Hematopoietic multipotent progenitor cell (in vitro differentiated cells): ENCODE data around the gene TMEM132C. TPM values are rescaled to one million over a fixed set of nuclear protein-coding genes. Genes with fewer than 3 reads are reported as not detected.
"Not testable (repeated sequence)": the region's sequence is repeated elsewhere in the genome, so short reads cannot be mapped to it uniquely, and the experiment has no call there.

Experiments used
- DNase-seq, 3 donors: peaks; one replicate each; pipeline ENCODE4 v3.0.0-alpha.2; 2011 to 2015; ENCODE audit warnings: low read depth in 2 of 3, low spot score in 2 of 3
- total RNA-seq: library from RNA; depleted of rRNA; stranded (reverse); fragments of >200 nt; gene quantifications from one replicate; pipeline ENCODE4 v1.2.3, GENCODE V29; 2012

The TMEM132C gene
- total RNA-seq, 1 donor: under 0.01 TPM

DNA sequence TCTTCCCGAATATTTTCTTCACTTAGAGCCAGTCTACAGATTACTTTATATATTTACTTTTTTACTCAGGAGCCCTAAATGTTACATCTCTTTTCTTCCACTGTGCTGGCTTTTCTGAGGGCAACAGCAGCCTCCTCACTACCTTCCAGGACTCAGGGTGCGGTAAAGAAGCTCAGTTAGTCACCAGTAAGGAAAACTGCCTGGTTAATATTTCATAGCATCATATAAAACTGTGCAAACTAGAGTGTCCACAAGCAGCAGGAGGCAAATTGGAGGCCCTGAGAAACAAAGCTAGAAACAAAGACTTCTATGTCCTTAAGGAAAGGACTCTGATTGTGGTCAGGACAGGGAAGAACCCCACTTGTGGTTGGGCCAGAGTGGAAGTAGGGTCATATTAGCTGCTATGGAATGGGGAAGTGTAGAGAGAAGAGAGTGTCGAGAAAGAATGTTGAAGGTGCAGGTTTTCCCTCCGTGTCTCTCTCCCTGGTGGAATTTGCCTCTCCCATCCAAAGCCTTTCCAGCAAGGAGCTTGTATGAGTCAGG is 336.7 kb downstream of the TMEM132C start:
- no peak for DNase-seq

DNA sequence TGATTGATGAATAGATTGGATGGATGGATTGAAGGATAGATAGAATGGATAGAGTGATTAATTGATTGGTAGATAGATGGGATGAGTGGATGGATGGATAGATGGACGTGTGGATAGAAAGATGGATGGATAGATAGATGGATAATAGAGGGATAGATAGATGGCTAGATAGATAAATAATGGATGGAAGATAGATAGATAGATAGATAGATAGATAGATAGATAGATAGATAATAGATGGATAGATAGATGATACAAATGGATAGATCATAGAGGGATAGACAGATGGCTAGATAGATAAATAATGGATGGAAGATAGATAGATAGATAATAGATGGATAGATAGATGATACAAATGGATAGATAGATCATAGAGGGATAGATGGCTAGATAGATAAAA is 337.2 kb downstream of the TMEM132C start:
- DNase-seq: not testable (repeated sequence)

DNA sequence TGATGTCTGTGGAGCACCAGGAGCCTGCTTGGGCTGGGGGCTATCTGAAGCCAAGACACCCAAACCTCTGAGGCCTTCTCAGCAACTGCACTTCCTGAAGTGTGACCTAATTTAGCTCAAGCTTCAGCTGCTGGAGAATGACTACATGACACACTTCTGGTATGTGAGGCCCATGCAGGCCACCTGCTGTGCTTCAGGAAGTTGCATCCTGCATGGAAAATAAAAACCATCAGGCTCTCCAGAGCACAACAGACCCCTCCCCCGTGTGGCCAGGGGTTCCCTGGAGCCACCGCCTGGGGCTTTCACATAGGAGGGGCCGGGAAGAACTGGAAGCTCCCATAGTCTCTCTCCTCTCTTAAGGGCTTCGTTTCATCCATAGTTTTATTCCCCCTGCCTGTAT is 339.1 kb downstream of the TMEM132C start:
- DNase-seq: no peak

DNA sequence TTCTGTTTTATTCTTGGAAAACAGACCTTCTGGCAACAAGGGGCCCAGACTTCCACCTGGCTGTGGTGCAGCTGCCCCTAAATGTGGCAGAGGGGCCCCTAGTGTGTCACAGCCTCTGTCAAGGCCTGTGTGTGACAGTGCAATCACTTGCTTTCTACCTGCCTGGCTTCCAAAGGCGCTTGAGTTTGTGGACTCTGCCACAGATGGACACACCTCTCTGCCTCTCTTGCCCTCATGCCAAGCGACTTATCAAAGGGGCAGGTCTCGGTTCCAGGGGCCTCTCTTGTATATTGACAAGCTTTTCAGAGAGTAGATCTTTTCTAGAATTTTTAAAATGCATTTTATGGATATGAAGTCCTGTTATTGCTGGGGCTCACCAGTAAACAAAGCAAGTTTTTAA is 339.6 kb downstream of the TMEM132C start:
- no peak for DNase-seq

DNA sequence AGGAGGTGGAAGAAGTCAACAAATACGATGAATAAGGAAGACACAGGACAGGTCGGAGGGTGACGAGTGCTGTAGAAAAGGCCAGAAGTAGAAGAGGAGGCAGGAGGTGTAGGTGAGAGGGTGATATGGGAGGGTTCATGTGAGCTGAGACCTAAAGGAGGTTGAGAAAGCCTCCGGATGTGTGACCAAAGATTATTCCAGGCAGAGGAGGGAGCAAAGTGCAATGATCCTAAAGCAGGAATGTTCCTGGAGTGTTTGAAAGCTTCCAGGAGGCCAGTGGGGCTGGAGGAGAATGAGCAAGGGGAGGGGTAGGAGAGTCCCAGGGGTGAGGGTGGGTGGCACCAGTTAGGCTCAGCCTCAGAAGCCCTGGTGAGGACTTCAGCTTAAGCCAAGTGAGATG is 340.0 kb downstream of the TMEM132C start:
- DNase-seq: no peak

DNA sequence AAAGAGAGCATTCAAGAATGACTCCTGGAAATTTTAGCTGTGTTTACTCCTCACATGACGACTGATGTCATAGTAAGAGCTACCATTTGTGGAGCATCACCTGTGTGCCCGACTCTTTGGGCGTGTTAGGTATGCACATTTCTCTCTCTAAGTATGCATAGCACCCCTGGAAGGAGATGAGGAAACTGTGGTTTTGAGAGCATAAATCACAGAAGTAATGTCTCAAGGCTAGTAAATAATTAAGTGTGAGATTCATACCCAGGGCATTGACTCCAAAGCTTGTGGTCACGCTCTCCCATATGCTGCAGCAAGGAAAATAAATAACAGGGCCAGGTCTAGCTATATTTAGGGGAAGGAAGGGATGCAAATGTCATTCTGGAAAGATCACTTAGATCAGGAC is 340.7 kb downstream of the TMEM132C start:
- no peak for DNase-seq

DNA sequence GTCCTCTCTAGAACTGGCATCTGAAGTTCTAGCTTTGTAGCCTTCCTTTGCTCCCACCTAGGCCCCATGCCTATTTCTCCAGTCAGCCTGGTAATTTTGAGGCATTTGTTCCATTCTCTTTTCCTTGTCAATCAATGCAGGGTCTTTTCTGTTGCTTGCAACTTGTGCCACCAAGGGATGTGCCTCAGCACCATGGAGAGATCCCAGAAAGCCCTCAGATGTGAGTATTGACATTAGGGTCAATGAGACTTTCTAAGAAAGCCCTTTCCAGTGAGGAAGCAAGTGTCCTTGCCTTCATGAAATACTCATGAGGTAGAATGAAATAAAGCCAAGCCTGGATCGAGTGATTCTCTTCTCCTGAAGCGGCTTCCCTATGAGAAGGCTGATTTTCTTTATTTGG is 342.9 kb downstream of the TMEM132C start:
- DNase-seq: no peak

DNA sequence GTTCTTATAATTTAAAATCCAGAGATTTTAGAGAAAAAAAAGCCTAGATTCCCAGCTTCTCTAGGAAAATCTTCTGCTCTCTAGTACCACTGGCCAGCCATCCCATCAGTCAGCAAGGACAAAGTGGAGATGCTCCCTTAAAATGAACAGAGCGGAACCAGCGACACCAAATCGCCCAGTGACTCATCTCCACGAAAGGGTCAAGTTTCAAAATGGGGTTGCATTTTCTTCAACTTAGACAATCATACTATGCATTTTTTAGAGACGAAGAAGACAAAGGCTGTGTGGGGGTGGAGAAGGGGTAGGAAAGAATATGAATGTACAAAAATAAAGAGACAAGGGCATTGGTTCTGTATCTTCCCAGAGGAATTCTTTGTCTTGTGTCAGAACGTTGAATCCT is 344.8 kb downstream of the TMEM132C start:
- no peak for DNase-seq

DNA sequence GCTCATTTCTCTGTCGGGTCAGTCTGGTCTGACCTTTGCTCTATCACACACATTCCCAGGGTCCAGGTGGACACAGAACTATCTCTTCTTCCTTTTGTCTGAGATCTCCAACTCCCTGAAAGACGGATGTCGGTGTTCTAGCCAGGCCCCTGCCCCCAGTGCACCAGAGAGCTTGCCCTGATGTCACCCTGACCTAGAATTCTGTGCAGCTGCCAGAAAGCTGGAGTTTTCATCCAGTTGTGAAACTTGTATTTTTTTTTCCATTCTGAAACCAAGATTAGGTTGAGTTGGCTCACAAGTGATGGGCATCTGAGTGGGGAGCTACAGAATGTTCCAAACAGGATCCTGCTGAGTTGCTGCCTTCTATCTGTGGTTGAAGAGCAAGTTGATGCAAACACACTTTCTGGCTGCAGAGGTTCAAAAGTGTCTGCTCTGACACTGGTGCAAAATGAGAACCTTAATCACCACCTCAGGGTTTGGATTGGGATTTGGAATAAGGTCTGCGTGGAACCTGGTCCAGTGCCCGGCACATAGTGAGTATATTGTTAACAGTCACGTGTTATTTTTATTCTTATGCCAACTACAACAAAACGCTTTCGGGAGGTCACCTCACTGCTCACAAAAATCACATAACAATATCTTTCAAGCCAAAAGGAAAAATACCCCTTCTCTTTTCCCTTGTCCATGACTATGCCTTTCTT is 345.3 kb downstream of the TMEM132C start:
- no peak for DNase-seq

DNA sequence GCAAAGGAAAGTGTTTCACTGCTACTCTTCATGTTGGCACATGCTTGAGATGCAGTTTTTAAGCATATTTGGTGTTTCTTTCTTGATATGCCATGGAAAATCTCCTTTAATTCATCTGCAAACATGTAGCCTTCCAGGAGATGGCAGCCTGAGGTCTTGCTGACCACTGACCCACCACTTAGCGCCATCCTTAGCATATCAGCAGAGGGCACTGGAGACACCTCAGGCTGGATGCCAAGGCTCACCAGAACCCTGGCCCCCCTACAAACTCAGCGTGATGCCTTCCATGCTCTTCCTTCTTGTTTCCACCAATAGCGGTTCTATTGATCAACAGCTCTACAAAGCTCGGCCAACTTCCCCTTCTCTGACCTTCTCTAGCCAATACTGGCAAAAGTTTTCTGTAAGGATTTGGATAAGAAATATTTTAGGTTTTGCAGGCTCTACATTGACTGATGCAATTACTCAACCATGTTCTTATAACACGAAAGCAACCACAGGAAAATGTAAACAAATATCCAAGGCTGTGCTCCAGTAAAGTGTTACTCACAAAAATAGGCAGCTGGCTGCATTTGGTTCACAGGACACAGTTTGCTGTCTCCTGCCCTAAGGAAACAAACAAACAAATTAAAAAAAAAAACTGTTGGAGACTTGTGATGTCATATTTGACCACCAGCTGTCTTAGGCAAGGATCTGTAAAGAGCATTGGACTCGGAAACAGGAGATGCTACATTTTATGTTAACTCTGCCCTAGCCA is 347.0 kb downstream of the TMEM132C start:
- no peak for DNase-seq

DNA sequence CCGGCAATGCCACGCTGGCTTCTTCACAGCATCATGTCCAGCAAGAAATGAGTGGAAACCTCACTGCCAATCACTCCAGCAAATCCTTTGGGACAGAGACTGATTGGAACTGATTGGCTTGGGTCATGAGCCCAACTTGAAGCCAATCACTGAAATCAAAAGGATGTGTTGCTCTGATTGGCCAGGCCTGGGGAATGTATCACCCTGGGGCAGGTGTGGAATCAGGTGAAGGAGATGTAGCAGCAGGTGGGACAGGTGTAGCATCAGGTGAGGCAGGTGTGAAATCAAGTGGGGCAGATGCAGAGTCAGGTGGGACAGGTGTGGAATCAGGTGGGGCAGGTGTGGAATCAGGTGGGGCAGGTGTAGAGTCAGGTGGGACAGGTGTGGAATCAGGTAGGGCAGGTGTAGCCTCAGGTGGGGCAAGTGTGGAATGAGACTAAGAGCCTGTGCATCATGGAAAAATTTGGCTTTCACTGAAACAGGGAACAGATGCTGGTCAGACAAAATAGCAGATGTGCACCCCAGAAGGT is 350.4 kb downstream of the TMEM132C start:
- DNase-seq: no peak

DNA sequence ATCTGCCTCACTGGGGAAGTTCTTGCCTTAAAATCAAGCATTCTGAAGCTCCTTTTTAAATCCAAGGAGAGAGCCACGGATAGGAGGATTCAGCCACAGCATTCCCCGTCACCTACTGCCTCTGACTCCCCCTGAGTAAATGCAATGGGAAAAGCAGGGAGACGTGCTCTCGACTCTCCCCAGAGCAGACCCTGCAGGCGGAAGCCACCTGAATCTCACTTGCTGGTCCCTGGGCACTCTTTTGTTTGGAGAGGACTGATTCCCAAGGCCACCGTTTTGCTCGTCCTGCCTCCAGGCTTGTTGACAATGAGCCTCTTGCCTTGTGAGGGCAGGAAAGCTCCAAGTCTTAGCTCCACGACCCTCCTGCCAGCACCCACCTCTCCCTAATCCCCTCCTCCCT is 352.3 kb downstream of the TMEM132C start:
- DNase-seq: no peak

DNA sequence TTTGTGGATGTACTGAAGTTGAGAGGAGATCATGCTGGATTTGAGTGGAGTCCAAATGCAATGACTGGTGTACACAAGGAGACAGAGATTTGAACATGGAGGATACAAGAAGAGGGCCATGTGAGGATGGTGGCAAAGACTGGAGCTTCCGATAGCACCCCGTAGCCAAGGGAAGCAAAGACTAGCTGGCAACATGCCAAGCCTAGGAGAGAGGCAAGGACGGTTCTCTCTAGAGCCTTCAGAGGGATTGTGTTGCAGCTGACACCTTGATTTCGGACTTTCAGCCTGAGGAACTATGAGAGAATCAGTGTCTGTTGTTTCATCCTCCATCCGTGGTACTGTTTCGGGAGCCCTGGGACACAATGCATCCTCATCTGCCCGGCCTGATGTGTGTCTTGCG is 354.3 kb downstream of the TMEM132C start:
- no peak for DNase-seq

DNA sequence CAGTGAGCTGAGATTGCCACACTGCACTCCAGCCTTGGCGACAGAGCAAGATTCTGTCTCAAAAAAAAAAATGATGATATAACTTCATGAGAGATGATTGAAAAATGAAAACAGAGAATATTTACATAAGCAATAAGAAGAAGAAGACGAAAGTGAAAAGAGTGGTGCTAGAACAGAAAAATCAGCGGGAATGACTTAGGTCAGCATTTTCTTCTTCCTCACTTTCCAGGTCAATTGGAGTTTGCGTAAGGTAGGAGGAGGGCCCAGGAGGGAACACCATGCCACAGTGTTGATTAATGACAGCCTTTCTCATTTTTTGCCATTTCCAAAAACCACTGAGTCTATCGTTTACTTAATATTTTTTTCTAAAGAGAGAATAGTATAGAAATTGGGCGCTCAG is 356.8 kb downstream of the TMEM132C start:
- DNase-seq: no peak

DNA sequence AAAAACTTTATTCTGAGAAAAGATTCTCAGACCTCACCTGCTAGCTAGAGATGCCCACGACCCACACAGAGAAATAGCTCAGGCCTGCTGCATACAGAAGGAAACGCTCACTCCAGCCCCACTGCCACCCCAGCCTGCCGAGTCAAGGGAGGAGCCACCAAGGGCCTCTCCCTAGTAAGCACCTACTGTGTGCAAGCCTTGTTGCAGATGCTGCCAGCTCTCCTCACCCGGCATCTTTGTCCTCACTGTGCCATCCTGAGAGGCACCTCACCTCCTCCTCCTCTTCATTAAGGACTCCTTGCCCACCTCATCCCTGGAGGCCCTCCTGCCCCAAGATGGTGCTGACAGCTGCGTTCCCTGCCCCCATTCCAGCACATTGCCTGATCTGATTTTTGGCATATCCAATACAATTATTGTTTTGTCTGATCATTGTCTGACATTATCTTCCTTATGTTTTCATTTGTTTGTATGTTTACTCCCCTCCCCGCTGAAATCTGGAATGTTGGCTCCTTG is 359.9 kb downstream of the TMEM132C start:
- no peak for DNase-seq

DNA sequence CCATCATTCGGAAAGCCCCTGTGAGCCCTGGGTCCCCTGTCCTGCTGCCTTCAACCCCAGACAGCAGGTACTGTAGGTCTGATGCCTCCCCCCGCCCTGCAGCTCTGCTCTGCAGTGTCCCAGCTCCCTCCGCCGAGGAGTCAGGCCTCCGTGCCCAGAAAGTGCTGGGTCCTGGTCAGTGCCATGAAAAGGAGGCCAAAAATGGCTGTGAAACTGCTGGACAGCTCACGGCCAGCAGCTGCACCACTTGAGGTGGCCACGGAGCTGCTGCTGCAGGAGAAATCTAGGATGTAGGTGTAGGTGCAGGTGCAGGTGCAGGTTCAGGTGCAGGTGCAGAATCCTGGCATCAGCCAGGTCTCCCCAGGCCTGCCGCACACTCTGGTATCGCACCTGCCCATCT is 360.7 kb downstream of the TMEM132C start:
- DNase-seq: no peak

DNA sequence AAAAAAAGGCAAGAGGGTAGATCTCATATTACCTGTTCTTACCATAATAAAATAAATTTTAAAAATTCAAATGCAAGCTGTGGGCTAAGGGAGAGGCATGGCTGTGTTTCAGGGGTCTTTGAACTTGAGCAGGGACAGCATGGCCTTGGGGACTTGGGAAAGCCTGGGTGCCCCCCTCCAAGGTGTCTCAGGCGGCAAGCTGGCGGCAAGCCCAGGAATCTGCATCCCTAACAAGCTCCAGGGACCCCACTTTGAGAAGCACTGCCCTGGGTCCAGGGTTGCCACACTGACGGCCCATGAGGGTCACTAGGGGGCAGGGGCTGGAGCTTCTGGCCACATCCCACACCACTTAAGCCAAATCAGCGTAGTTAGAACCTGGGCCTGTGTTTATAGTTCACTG is 363.0 kb downstream of the TMEM132C start:
- no peak for DNase-seq

DNA sequence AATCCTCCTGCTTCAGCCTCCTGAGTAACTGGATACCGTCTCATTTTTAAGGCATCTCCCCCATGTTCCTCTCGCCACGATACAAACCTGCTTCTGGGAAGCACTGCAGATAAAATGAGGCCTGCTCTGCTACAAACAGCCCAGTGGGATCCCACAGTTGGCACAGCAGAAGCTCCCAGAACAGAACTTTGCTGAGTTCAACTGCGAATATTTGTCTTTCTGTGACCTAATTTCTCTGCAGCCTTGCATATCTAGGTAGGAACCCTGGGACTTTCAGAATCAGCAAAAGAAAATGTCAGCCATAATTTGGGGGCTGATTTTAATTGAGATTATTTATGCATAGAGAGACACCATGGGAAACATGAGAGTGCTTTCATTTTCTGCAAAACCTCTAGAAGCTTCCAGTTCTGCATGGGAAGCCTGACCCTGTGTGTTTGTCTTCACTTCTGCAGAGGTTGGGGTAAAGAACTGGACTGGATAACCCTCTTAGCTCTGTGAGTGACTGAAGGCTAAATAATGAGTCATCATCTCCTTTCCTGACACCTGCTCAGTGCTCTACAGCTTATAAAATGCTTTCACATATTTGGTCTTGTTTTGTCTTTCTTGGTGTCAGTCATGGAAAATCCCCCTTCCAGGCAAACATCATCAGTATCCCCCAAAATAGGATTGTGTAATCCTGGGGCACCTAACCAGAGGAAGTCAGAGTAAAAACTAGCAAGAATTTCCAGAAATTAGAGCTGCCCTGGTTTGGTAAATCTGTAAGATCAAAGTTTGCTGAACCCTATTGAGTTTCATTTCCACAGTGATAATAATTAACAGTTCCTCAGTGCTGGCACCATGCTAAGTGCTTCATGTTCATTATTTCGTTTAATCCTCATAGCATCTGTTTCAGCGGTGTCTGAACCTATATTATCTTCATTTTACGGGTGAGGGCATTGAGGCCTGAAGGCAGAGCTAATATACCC is 371.0 kb downstream of the TMEM132C start:
- no peak for DNase-seq

DNA sequence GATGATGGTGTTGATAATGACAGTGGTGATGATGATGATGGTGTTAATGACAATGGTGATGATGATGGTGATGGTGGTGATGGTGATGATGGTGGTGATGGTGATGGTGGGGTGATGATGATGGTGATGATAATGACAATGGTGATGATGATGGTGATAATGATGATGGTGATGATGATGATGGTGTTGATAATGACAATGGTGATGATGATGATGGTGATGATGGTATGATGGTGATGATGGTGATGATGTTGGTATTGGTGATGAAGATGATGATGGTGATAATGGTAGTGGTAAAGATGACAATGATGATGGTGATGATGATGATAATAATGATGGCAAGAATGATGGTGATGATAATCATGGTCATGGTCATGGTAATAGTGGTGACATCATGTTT is 372.1 kb downstream of the TMEM132C start:
- DNase-seq: no peak

DNA sequence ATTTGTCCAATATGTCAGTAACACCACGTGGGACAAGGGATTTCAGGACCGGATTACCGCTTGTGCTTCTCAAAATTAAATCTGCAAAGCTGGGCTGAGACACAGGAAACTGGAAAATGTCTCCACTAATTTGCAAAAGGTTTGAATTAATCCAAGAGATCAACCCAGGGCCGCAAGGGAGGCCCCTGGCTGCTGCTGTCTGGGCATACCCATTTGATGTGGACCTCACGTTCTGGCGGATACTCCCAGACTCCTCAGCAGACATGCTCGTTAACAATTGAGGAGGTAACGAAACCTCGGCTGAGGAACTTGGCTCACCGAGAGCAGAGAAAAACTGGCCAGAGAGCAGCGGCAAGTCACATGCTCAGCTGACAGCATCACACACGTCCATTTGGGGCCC is 376.2 kb downstream of the TMEM132C start:
- no peak for DNase-seq
